Endothelial cell of umbilical vein (primary cell): Measurements from ENCODE around the gene SMARCC1. TPM values are rescaled to one million over a fixed set of nuclear protein-coding genes. Genes with fewer than 3 reads are reported as not detected.

Experiments used
- BruUV-seq: library from RNA; stranded (reverse); fragments of 400-500 nt; replicated peaks from 2 replicates; lab custom pipeline; 2021; lab: Mats Ljungman, UMichigan
- CTCF ChIA-PET: fragments of 300-600, 350-600 bp; sonication (Branson Sonifier 250); formaldehyde crosslinking; loops from one replicate; lab custom pipeline; 2021; ENCODE audit warnings: antibody characterized with exemption, inconsistent platforms; lab: Charles Lee
- POLR2A ChIA-PET: fragments of 300-600, 350-600 bp; sonication (Branson Sonifier 250); formaldehyde crosslinking; loops from one replicate; lab custom pipeline; 2021; ENCODE audit warnings: antibody characterized with exemption, inconsistent platforms; lab: Charles Lee
- DNase-seq: peaks from one replicate; pipeline ENCODE4 v3.0.0-alpha.2; 2011; ENCODE audit warnings: low read depth, low spot score
- FAIRE-seq: peaks from 2 replicates; lab custom pipeline; 2011; peaks lifted over from hg19 to GRCh38; lab: Jason Lieb, UNC
- H2AFZ ChIP-seq: 2 replicates; pipeline ENCODE4 v1.6.0; 2012; ENCODE audit warnings: low read depth, low read length, control low read depth, inconsistent platforms
- H3K27ac ChIP-seq: 2 replicates; pipeline ENCODE4 v1.5.1; 2011; ENCODE audit warnings: low read depth, mild to moderate bottlenecking, control low read depth, low read length, moderate library complexity; ENCODE audit not compliant: insufficient read depth
- H3K27me3 ChIP-seq, 2 experiments: 2 replicates each; pipeline versions ENCODE4 v1.6.0 to v1.6.1; 2011; ENCODE audit warnings: low read length in 2 of 2, mixed read lengths in 1 of 2; ENCODE audit not compliant: control insufficient read depth in 2 of 2, insufficient read depth in 2 of 2
- H3K36me3 ChIP-seq, 2 experiments: 2 replicates in 1 of 2; 3 replicates in 1 of 2; pipeline ENCODE4 v1.5.1; 2011; ENCODE audit warnings: low read length in 2 of 2, mild to moderate bottlenecking in 1 of 2, moderate library complexity in 1 of 2; ENCODE audit not compliant: control insufficient read depth in 2 of 2, insufficient read depth in 2 of 2; ENCODE audit errors: extremely low read depth in 1 of 2
- H3K4me1 ChIP-seq: 3 replicates; pipeline ENCODE4 v1.5.1; 2011; ENCODE audit warnings: mild to moderate bottlenecking, low read length; ENCODE audit not compliant: control insufficient read depth, insufficient read depth; ENCODE audit errors: extremely low read depth
- H3K4me2 ChIP-seq: 2 replicates; pipeline ENCODE4 v1.6.1; 2011; ENCODE audit warnings: low read length, control low read depth, mixed read lengths; ENCODE audit not compliant: insufficient read depth
- H3K4me3 ChIP-seq, 3 experiments: fragments of 200-600 bp in 1 of 3; sonication (generic), shearing (Covaris generic) in 1 of 3; replicated peaks in 1 of 3; 2 replicates each; pipeline ENCODE4 v1.5.1; 2011 to 2016; ENCODE audit warnings: control low read depth in 3 of 3, low read length in 3 of 3, mild to moderate bottlenecking in 2 of 3, inconsistent platforms in 1 of 3, low read depth in 1 of 3, moderate library complexity in 1 of 3; ENCODE audit not compliant: insufficient read depth in 1 of 3
- H3K79me2 ChIP-seq: 2 replicates; pipeline ENCODE4 v1.6.0; 2012; ENCODE audit warnings: low read length, inconsistent platforms; ENCODE audit not compliant: control insufficient read depth, insufficient read depth
- H3K9ac ChIP-seq: replicated peaks from 2 replicates; pipeline ENCODE3; 2011; ENCODE audit warnings: low read length, control low read depth; ENCODE audit not compliant: insufficient read depth; ENCODE audit errors: extremely low read depth
- H3K9me1 ChIP-seq: replicated peaks from 3 replicates; pipeline ENCODE4 v1.6.0; 2011; ENCODE audit warnings: mild to moderate bottlenecking, low read length; ENCODE audit not compliant: control insufficient read depth, insufficient read depth; ENCODE audit errors: extremely low read depth
- H3K9me3 ChIP-seq: replicated peaks from 2 replicates; pipeline ENCODE4 v1.5.1; 2012; ENCODE audit warnings: low read length, inconsistent platforms; ENCODE audit not compliant: control insufficient read depth, insufficient read depth
- H4K20me1 ChIP-seq: replicated peaks from 2 replicates; pipeline ENCODE3; 2011; ENCODE audit warnings: mild to moderate bottlenecking, low read length; ENCODE audit not compliant: control insufficient read depth, insufficient read depth; ENCODE audit errors: extremely low read depth
- CTCF ChIP-seq, 2 donors: IDR thresholded peaks; 1 replicate in 1 of 2; 2 replicates in 1 of 2; pipeline ENCODE4 v1.5.1; 2011; ENCODE audit warnings: low read length in 2 of 2, mild to moderate bottlenecking in 2 of 2, moderate library complexity in 2 of 2, control low read depth in 1 of 2, inconsistent platforms in 1 of 2, low read depth in 1 of 2; ENCODE audit not compliant: insufficient read depth in 1 of 2; ENCODE audit errors: extremely low read depth in 1 of 2
- FOS ChIP-seq: IDR thresholded peaks from 2 replicates; pipeline ENCODE4 v1.6.1; 2011; ENCODE audit warnings: mild to moderate bottlenecking, low read length, moderate library complexity, borderline replicate concordance; ENCODE audit not compliant: insufficient read depth
- GATA2 ChIP-seq: IDR thresholded peaks from 2 replicates; pipeline ENCODE4 v1.7.0; 2011; ENCODE audit warnings: low read depth, mild to moderate bottlenecking, moderate library complexity, mixed read lengths, low read length; ENCODE audit not compliant: insufficient read length, insufficient read depth
- JUN ChIP-seq: IDR thresholded peaks from 2 replicates; pipeline ENCODE4 v1.6.1; 2011; ENCODE audit warnings: borderline replicate concordance, low read depth; ENCODE audit not compliant: insufficient read length, insufficient read depth
- POLR2A ChIP-seq: IDR thresholded peaks from 2 replicates; pipeline ENCODE4 v1.6.1; 2012; ENCODE audit warnings: low read depth, mild to moderate bottlenecking, control low read depth, low read length
- dilution Hi-C: fragments of 300-500 bp; cut with MboI; formaldehyde crosslinking; loops from one replicate; pipeline ENCODE4 v1.15.0; 2019; ENCODE audit warnings: low sequenced_read_pairs; ENCODE audit not compliant: extremely low pct_ligation_motif_present
- intact Hi-C: fragments of 100-400 bp; cut with micrococcal nuclease; formaldehyde crosslinking; loops from one replicate; pipeline ENCODE4 v1.10.0; 2022
- polyA plus RNA-seq, 4 experiments: library from polyadenylated mRNA; depleted of rRNA in 3 of 4; stranded (reverse) in 3 of 4; unstranded in 1 of 4; fragments of >200 nt; gene quantifications; 2 replicates each; pipeline versions ENCODE4 v1.2.1 to v1.2.3, GENCODE V29; 2011 to 2012; ENCODE audit warnings: missing spikeins in 1 of 4
- total RNA-seq: library from RNA; stranded (reverse); gene quantifications from 2 replicates; pipeline ENCODE4 v1.2.3, GENCODE V29; 2021

SMARCC1 gene
- total and polyA plus RNA-seq, 2 donors (not counting 3 experiments of a cell fraction or from before 2014, with no cell fraction given): 23.0 to 138 TPM

GRCh38 chr3:47628426-47628825 is 153.3 kb downstream of the SMARCC1 start:
- Histone ChIP-seq H2AFZ (no peak overlapping the region), H3K9me1 (no peaks in the 10 kb centered on the region), H3K79me2 (no peaks in the 10 kb centered on the region), H3K27ac (no peak overlapping the region), H3K9me3 (no peaks in the 10 kb centered on the region), H4K20me1 (no peaks in the 10 kb centered on the region), H3K27me3 (no peaks in the 10 kb centered on the region), H3K36me3 (peaks cover 18 to 20% of the 10 kb centered on the region in 2 experiments), H3K4me2 (no peak overlapping the region), H3K4me1 (no peaks in the 10 kb centered on the region), H3K4me3 (no peak overlapping the region), H3K9ac (no peak overlapping the region)
- ChIA-PET POLR2A (no interaction called here), CTCF (interaction anchor here (2.4 kb wide), 1 partner anchor 10 kb away, joined by 13 read pairs; no protein-coding TSS in a partner anchor)
- TF ChIP-seq POLR2A: no peak
- no peak for TF ChIP-seq JUN
- TF ChIP-seq FOS: no peak
- TF ChIP-seq CTCF (IDR thresholded peaks at IDR 0.05; ENCODE audit: extremely low read depth in 1 of 2, insufficient read depth in 1 of 2, low read depth in 1 of 2, low read length in 2 of 2): no peak
- no peak for TF ChIP-seq GATA2
- intact Hi-C loops: no loop called here
- no TSS peak for BruUV-seq
- no peak for DNase-seq
- no peak for FAIRE-seq
- dilution Hi-C loops: no loop called here
